Right lobe of liver (tissue), 6 donors: ENCODE measurements around the gene IGSF9B. TPM values are rescaled to one million over a fixed set of nuclear protein-coding genes. Genes with fewer than 3 reads are reported as not detected.
A peak's percentile ranks its signal among the peaks of the same experiment; 100 is the strongest.

Experiments
- ATAC-seq, 4 donors: fragments of 200-7000 bp; cut with Tn5 transposase; one replicate each; pipeline ENCODE4 v1.9.1; 2020; ENCODE audit warnings: mild to moderate bottlenecking in 4 of 4, moderate library complexity in 4 of 4
- DNase-seq, 3 donors: peaks; one replicate each; pipeline ENCODE4 v3.0.0-alpha.2; 2020
- H3K27ac ChIP-seq, 3 donors: fragments of 200-600 bp; one replicate each; pipeline ENCODE4 v1.8.0; 2022
- H3K27me3 ChIP-seq, 2 donors: fragments of 200-600 bp; one replicate each; pipeline ENCODE4 v1.8.0; 2022
- H3K36me3 ChIP-seq, 4 donors: fragments of 200-600 bp; sonication (generic) in 1 of 4; one replicate each; pipeline versions ENCODE4 v1.5.1 to v1.8.0; 2017 to 2022; ENCODE audit warnings: control low read depth in 1 of 4
- H3K4me1 ChIP-seq, 4 donors: fragments of 200-600 bp; sonication (generic) in 1 of 4; one replicate each; pipeline versions ENCODE4 v1.5.1 to v1.8.0; 2017 to 2022; ENCODE audit warnings: control low read depth in 1 of 4
- H3K4me3 ChIP-seq, 3 donors: fragments of 200-600 bp; one replicate each; pipeline ENCODE4 v1.8.0; 2022
- H3K9me3 ChIP-seq, 4 donors: fragments of 200-600 bp; sonication (generic) in 1 of 4; one replicate each; pipeline versions ENCODE4 v1.5.1 to v1.8.0; 2017 to 2022; ENCODE audit warnings: control low read depth in 1 of 4
- POLR2A ChIP-seq: fragments of 450-650 bp; IDR thresholded peaks from one replicate; pipeline ENCODE4 v1.6.1; 2017; ENCODE audit warnings: antibody characterized with exemption, mild to moderate bottlenecking
- WGBS: methylation state at CpG from one replicate; pipeline ENCODE4 v1.1.6; 2018; ENCODE audit warnings: low coverage, low lambda C conversion rate; ENCODE audit not compliant: insufficient coverage; ENCODE audit errors: missing lambda C conversion rate; 5-methylcytosine and 5-hydroxymethylcytosine counted together
- intact Hi-C, 2 donors: fragments of 100-400 bp; cut with DNase I; formaldehyde crosslinking; loops; one replicate each; pipeline versions ENCODE4 v1.11.2 to v1.14.1; 2022
- total RNA-seq, 6 experiments: library from RNA; depleted of rRNA in 2 of 6; stranded (reverse); fragments of >200 nt in 2 of 6; fragmentation: NEBNext Ultra II Directional in 3 of 6; extraction: Animal tissue kit (Norgen Biotek cat#: 25700) in 3 of 6; gene quantifications; one replicate each; pipeline versions ENCODE4 v1.1.0 to v1.2.4, GENCODE V29; 2016 to 2023
- TF ChIP-seq, protein P1 (sequence below), 4 donors: fragments of 200-600 bp in 3 of 4; fragments of 450-650 bp in 1 of 4; IDR thresholded peaks; one replicate each; pipeline versions ENCODE4 v1.5.1 to v1.8.0; 2016 to 2022; ENCODE audit warnings: antibody characterized with exemption in 4 of 4, mild to moderate bottlenecking in 2 of 4
- donor health status: DM: no; HTN: yes; CAD: no.
- donor health status: DM: no; HTN: no; CAD: no.
- donor health status: DM: no; HTN: no; CAD: no.
- donor health status: DM: no; HTN: yes; CAD: no.
- donor health status: DM: no; HTN: yes; CAD: no.

The IGSF9B gene
- total RNA-seq, 6 experiments from 2014 or later: 0.15 to 0.23 TPM; not detected in 4

DNA sequence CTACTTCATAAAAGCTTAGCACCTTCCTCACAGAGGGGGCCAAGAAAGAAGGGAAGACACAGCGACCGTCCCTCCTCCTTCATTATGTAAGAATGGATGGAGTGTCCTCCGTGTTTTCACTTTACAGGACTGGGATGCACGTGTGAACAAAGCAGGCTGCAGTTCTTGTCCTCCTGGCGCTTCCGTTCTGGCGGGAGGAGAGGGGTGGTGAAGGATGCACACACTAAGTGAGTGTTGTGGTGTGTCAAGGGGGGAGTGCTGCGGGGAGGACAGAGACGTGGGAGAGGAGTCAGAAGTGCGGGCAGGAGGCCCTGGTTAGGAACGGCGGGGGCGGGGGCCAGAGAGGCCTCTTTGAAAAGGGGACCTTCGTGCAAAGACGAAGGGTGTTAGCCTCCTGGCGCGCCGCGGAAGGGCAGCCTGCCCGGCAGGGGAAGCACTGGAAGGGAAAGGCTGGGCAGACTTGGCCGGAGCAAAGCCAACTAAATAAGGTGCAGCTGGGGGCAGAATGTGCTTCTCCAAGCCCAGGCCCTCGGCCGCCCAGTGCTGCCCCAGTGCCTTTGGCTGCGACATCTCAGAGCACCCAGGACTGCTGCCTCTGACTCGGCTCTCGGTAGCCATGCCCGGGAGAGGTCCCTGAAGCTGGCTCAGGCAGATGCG is 27.0 kb upstream of the IGSF9B start:
- intact Hi-C loops: no loop called here
- no peaks in the 10 kb centered on the region for H3K4me1 ChIP-seq
- no peak overlapping the region for H3K27ac ChIP-seq
- H3K36me3 ChIP-seq: no peaks in the 10 kb centered on the region
- DNase-seq: no peak
- no peaks in the 10 kb centered on the region for H3K9me3 ChIP-seq
- TF ChIP-seq, protein P1, sequence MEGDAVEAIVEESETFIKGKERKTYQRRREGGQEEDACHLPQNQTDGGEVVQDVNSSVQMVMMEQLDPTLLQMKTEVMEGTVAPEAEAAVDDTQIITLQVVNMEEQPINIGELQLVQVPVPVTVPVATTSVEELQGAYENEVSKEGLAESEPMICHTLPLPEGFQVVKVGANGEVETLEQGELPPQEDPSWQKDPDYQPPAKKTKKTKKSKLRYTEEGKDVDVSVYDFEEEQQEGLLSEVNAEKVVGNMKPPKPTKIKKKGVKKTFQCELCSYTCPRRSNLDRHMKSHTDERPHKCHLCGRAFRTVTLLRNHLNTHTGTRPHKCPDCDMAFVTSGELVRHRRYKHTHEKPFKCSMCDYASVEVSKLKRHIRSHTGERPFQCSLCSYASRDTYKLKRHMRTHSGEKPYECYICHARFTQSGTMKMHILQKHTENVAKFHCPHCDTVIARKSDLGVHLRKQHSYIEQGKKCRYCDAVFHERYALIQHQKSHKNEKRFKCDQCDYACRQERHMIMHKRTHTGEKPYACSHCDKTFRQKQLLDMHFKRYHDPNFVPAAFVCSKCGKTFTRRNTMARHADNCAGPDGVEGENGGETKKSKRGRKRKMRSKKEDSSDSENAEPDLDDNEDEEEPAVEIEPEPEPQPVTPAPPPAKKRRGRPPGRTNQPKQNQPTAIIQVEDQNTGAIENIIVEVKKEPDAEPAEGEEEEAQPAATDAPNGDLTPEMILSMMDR (IDR thresholded peaks at IDR 0.05): no peak
- TF ChIP-seq POLR2A: no peak
- WGBS: 62% methylated on average over 12 of the region's 28 CpGs
- no peaks in the 10 kb centered on the region for H3K27me3 ChIP-seq
- H3K4me3 ChIP-seq: no peak overlapping the region
- no peak for ATAC-seq

DNA sequence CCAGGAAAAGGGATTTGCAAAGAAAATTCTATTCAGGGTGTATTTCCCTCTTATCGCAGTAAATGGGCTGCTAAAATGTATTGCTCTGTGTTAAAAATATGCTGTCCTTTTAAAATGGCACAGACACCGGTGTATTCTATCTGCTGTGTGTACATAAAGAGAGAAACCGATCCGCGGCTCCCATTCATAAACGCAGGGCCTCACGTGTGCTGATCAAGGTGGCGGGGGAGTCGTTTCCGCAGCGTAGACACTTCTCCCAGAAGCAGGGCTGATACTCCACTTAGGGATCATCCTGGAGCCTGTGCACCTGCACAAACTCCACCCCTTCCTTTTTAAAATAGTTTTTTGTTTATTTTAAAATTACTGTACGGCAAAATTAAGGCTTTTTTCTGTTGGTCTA is 26.1 kb upstream of the IGSF9B start:
- Histone ChIP-seq H3K27me3 (no peaks in the 10 kb centered on the region), H3K36me3 (no peaks in the 10 kb centered on the region), H3K4me1 (no peaks in the 10 kb centered on the region), H3K27ac (no peak overlapping the region), H3K4me3 (no peak overlapping the region), H3K9me3 (no peaks in the 10 kb centered on the region)
- 61% methylated on average over 10 of the region's 12 CpGs for WGBS
- no peak for TF ChIP-seq POLR2A
- TF ChIP-seq, protein P1 (IDR thresholded peaks at IDR 0.05): no peak
- no peak for ATAC-seq
- intact Hi-C loops: no loop called here
- DNase-seq: no peak

- TF ChIP-seq, protein P1 (IDR thresholded peaks at IDR 0.05): no peak
- TF ChIP-seq POLR2A: no peak
- Histone ChIP-seq H3K4me3 (no peak overlapping the region), H3K36me3 (no peaks in the 10 kb centered on the region), H3K27me3 (no peaks in the 10 kb centered on the region), H3K4me1 (no peaks in the 10 kb centered on the region), H3K27ac (no peak overlapping the region), H3K9me3 (no peaks in the 10 kb centered on the region)
- WGBS: 75% methylated on average over 11 of the region's 14 CpGs
- DNase-seq (no peak), ATAC-seq (no peak)
- intact Hi-C loops: no loop called here
Measured at GRCh38 chr11:133982151-133982550, 25.4 kb upstream of the IGSF9B start.

DNA sequence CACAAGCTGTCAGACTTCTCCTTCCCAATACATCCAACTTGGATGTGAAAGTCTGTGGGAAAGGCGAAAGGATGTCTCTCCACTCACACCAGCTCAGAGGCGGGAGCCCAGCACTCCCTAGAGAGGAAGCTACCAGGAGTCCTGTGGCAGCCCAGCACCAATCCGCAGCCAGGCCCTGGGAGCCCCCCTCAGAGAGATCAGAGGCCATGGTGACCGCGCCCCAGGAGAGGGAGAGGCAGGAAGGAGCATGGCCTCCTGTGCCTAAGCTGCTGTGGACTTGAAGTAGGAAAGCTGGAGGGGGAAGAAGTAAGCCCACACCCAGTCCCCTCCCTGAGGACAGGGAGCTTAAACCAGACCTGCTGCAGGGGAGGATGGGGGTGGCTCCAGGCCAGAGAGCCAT is 24.4 kb upstream of the IGSF9B start:
- no peak for DNase-seq
- ATAC-seq: peak in 2 of 4 donors; percentile 20 to 39
- H3K4me1 ChIP-seq: no peaks in the 10 kb centered on the region
- no peak overlapping the region for H3K4me3 ChIP-seq
- WGBS: 40% methylated on average over 1 of the region's 5 CpGs
- no peak overlapping the region for H3K27ac ChIP-seq
- H3K36me3 ChIP-seq: no peaks in the 10 kb centered on the region
- no peaks in the 10 kb centered on the region for H3K9me3 ChIP-seq
- intact Hi-C loops: no loop called here
- TF ChIP-seq, protein P1 (IDR thresholded peaks at IDR 0.05): no peak
- TF ChIP-seq POLR2A: no peak
- no peaks in the 10 kb centered on the region for H3K27me3 ChIP-seq
